COLO668 (cell line): ENCODE data around the gene PLXNA3.
A peak's percentile ranks its signal among the peaks of the same experiment; 100 is the strongest.

Experiments
- DNase-seq: peaks from one replicate; lab custom pipeline; 2025; ENCODE audit not compliant: unreplicated experiment; lab: John Stamatoyannopoulos, UW

The PLXNA3 gene

GRCh38 chrX:154457491-154458115 lies 478 bp upstream of the PLXNA3 start:
- DNase-seq, result peak; percentile 90

GRCh38 chrX:154458954-154459778 lies 1.1 kb downstream of the PLXNA3 start:
- DNase-seq, result peak; percentile 54

- DNase-seq, result peak; percentile 17
Measured at GRCh38 chrX:154459832-154460231, 1.8 kb downstream of the PLXNA3 start.

- DNase-seq, result no peak
Measured at GRCh38 chrX:154460326-154460725, 2.2 kb downstream of the PLXNA3 start.

GRCh38 chrX:154462396-154462795 lies 4.3 kb downstream of the PLXNA3 start:
- DNase-seq, result no peak

DNA sequence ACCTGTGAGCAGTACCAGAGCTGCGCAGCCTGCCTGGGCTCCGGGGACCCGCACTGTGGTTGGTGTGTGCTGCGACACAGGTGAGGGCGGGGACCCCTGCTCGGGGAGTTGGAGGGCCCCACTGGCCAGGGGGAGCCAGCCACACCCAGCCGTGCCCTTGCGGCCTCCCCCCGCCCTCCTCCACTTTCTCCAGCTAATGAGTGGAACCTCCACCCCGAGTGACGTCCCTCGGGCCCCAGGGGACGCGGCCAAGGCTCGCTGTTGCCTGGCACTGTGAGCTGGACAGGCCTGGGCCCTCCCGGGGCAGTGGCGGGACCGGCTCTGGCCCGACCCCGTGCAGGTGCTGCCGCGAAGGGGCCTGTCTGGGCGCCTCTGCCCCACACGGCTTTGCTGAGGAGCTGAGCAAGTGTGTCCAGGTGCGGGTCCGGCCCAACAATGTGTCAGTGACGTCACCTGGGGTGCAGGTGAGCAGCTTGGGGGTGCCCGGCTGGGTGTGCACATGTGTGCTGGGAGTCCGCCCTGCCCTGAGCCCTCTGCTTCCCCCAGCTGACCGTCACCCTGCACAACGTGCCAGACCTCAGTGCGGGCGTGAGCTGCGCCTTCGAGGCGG lies 5.6 kb downstream of the PLXNA3 start:
- DNase-seq, result no peak

DNA sequence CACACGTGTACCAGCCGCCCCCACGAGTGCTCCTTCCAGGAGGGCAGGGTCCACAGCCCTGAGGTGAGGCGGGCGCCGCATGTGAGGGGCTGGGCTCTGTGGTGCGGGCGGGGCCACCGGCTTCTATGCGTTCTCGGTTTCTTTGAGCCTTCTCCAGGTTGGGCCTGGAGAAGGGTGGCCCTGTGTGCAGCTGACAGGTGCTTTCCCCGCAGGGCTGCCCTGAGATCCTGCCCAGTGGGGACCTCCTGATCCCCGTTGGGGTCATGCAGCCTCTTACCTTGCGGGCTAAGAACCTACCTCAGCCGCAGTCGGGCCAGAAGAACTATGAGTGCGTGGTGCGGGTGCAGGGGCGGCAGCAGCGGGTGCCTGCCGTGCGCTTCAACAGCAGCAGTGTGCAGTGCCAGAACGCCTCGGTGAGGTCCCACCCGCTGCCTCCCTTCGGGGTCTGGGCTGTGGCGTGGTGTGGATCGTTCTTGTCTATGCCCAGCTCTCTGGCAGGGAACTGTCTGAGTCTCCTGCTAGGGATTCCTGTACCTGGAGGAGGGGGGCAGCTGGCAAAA lies 6.8 kb downstream of the PLXNA3 start:
- no peak for DNase-seq

GRCh38 chrX:154465601-154466000 lies 7.5 kb downstream of the PLXNA3 start:
- DNase-seq, result no peak

DNA sequence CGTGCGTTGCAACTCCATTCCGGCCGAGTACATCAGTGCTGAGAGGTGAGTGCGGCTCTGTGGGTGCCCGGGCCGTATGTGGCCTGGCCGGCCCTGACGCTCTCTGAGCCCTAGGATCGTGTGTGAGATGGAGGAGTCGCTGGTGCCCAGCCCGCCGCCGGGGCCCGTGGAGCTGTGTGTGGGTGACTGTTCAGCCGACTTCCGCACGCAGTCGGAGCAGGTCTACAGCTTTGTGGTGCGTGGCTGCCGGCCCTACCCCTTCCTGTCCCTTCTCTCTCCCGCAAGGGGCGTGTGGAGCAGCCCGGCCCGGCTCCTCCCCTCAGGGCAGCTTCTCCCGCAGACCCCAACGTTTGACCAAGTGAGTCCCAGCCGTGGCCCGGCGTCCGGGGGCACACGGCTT lies 8.0 kb downstream of the PLXNA3 start:
- no peak for DNase-seq

DNA sequence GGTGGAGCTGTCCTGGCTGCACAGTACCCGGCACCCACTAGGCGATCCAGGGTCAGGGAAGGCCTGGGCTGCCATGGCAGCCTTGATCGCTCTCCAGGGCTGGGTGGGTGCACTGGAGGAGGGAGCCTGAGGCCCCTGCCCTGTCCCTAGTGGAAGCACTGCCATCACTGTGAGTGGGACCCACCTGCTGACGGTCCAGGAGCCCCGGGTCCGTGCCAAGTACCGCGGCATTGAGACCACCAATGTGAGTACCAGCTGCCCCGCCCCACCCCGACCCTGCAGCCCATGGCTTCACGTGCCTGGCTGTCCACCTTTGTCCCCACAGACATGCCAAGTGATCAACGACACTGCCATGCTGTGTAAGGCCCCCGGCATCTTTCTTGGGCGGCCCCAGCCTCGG lies 8.8 kb downstream of the PLXNA3 start:
- DNase-seq, result no peak

DNA sequence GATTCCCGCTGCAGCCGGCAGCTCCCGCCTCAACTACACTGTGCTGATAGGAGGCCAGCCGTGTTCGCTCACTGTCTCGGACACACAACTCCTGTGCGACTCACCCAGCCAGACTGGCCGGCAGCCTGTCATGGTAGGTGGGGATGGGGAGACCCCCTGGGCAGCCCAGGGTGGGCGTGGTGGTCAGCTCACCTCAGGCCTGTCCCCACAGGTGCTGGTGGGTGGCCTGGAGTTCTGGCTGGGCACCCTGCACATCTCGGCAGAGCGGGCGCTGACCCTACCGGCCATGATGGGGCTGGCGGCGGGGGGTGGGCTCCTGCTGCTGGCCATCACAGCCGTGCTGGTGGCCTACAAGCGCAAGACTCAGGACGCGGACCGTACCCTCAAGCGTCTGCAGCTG lies 9.5 kb downstream of the PLXNA3 start:
- no peak for DNase-seq

DNA sequence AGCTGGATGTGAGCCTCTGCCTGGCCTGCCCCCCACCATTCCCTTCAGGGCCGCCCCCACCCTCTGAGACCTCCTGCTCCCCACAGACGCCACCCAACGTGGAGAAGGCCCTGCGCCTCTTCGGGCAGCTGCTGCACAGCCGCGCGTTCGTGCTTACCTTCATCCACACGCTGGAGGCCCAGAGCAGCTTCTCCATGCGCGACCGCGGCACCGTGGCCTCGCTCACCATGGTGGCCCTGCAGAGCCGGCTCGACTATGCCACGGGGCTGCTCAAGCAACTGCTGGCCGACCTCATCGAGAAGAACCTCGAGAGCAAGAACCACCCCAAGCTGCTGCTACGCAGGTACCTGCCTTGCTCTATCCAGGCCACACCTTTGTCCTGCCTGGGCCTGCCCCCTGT lies 10.1 kb downstream of the PLXNA3 start:
- DNase-seq, result no peak

DNA sequence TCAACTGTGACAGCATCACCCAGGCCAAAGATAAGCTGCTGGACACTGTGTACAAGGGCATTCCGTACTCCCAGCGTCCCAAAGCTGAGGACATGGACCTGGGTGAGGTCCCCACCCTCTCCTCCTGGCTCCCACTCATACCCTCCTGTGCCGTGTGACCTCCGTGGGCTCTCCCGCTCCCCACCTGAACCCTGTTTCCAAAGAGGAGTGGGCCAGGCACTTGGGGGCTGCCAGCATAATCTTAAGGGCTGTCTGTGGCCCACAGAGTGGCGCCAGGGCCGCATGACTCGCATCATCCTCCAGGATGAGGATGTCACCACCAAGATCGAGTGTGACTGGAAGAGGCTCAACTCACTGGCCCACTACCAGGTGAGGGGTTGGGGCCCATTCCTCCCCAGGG lies 11.0 kb downstream of the PLXNA3 start:
- DNase-seq, result no peak

DNA sequence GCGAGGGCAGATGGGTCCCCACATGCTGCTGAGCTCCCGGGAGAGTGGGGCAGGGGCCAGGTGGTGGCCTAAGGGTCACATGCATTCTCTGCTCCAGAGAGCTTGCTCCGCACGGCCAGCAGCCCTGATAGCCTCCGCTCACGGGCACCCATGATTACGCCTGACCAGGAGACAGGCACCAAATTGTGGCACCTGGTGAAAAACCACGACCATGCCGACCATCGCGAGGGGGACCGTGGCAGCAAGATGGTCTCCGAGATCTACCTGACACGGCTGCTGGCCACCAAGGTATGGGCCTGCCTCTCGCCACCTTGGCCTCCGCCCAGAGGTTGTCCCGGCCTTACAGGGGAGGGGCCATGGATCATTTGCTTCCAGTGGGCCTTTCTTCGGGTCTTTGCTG lies 11.8 kb downstream of the PLXNA3 start:
- no peak for DNase-seq

DNA sequence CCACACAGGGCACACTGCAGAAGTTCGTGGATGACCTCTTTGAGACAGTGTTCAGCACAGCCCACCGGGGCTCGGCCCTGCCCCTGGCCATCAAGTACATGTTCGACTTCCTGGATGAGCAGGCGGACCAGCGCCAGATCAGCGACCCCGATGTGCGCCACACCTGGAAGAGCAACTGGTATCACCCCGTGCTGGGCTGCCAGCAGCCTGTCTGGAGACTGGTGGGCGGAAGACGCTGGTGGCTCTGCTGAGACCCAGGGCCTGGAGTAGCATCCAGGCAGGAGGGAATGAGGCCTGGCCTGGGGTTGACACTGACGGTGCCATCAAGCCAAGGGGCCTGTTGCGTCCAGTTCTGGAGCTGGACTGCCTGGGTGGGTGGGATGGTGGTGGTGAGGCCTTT lies 12.4 kb downstream of the PLXNA3 start:
- DNase-seq, result no peak

DNA sequence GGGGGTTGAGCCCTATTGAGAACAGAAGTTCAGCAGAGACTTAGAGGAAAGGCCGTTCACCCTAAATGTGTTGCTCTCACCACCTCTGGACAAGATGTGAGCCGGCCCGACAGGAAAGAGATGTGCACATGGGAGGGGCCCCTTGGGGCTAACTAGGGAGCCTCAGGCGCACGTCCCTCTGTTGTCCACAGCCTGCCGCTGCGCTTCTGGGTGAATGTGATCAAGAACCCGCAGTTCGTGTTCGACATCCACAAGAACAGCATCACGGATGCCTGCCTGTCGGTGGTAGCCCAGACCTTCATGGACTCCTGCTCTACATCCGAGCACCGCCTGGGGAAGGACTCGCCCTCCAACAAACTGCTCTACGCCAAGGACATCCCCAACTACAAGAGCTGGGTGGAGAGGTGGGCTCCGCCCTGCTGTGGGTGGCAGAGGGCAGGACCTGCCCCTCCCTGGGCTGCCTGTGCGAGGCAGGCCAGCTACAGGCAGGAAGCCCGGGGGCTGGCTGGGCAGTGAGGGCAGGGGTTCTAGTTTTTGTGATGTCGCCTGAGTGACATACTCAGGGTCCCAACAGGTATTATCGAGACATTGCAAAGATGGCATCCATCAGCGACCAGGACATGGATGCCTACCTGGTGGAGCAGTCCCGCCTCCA lies 13.0 kb downstream of the PLXNA3 start:
- no peak for DNase-seq

- no peak for DNase-seq
Measured at GRCh38 chrX:154471839-154472684, 14.0 kb downstream of the PLXNA3 start.

DNA sequence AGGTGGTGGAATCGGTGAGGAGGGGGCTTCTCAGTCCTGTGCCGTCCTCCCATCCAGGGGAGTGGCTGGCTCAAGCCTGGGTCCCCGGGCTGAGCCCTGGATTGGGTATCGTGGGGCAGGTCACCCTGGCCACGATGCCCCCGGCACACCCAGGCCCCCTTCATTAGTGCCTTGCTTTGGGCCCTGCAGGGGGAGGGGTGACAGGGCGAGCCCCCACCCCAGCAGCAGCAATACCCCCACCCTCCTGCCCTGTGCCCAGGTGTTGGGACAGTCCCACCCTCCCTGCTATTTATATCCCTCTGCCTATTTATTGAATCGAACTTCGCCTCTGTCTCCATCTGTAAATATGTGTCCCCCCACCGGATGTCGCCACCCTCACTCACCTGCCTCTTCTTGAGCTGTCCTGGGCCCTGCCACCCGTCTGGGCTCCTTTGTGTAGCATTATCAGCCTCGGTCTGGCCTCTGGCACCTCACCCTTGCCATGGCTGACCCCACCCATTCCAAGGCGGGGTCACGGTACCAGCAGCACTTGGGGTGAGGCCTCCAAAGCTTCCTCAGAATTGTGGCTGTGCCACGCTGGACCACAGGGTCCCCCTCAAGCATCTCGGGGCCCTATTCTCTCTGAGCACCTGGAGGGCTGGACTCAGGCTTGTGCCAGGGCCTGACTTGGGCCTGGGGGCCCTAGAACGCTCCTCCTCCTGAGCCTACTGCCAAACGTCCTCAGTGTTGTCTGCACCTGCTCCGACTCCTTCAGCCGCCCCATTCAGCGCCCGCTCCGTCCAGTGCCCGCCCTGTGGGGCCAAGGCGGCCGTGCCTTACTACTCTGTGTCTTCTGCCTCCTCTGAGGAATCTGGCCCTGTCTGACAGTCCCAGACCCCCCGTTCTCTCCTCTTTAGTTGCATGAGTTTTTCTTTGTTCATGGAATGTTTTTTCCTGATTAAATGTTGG lies 14.9 kb downstream of the PLXNA3 start:
- DNase-seq, result no peak

DNA sequence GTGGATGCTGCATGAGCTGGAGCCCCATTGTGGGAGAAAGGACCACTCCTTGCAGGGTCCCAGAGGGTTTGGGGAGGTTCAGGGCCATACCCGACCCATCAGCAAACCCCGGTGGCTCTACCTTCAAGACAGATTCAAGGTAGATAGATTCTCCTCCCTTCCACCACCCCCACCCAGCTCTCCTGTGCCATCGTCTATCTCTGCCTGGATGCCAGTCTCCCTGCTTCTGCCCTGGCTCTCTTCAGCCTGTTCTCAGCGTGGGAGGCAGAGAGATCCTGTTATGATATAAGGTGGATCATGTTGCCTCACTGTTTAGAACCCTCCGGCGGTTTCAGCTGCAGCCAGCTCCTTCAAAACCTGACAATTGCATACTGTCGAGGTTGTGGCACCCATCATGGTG lies 15.6 kb downstream of the PLXNA3 start:
- DNase-seq, result no peak
